ENCODE data around the gene VPS26C.

The VPS26C gene

DNA sequence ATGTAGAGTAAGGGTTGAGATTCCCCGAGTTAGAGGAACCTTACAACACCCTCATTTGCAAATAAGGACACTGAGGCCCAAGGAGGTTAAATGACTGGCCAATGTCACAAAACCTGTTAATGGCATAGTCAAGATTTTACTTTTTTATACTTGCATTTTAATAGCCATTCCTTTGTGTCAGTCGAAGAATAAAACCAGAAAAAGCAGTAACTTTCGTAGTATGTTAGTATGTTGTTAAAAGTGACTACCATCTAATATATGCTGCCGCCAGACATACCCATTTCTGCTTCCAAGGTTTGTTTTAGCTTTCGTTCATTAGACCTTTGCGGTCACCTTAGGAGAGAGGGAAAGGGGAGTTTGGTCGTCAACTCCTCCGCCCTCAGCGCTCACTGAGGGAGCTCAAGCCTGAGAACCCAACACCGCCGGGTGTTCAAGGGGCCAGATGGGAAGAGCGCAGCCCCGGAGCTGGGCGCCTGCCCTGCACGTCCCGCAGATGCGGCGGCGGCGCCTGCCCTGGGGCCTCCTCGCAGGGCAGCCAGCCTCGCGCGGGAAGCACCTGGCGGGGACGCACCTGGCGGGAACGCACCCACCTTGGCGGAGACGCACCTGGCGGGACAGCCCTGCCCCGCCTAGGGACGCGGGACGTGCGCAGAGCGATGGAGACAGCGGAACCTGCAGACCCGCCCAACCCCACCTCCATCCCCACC is 466 bp downstream of the VPS26C start:
- DNase-seq (ENCODE audit: low read depth in 2 of 3, low spot score in 2 of 3) = peak in 2 of 3 experiments; percentile 9 to 20

- no peak for DNase-seq (ENCODE audit: low read depth in 2 of 3, low spot score in 2 of 3)
Observed at GRCh38 chr21:37264808-37265207, 2.3 kb downstream of the VPS26C start.

DNA sequence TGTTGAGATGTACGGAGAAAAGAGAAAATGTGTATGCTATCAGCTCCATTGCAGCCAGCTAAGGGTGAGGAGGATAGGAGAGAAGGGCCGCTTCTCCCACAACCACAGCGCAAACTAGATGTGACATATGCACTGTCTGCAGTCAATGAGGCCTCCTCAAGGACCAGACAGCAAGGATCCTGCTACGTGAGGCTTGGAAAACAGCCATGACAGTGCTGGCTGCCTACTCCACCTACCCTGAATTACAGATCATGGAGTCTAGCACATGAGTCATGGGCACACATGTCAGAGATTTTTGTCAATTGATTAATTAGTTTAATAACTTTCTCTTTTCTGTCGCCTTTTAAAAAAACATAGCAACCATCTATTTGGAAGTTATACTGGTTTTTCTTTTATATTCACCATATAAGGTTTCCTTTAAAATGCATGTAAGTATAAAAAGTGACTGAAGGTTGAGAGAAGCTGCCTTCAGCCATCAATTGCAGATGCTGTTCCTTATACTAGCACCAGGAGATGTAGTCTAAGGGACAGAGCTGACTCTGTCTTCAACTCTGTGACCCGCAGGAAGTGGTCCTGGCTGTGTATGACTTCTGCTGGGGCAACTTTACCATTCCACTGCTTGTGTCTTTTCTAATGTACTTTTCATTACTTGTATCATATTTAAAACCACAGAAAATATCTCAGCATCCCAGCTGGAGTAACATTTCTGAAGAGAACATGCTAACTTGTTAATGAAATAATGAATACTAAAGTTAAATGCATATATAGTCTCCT is 3.1 kb downstream of the VPS26C start:
- DNase-seq (ENCODE audit: low read depth in 2 of 3, low spot score in 2 of 3) = no peak

GRCh38 chr21:37259426-37259825 is 7.7 kb downstream of the VPS26C start:
- no peak for DNase-seq (ENCODE audit: low read depth in 2 of 3, low spot score in 2 of 3)

- DNase-seq (ENCODE audit: low read depth in 2 of 3, low spot score in 2 of 3) = peak; percentile 66 to 70 (median 66)
Observed at GRCh38 chr21:37257967-37258877, 8.9 kb downstream of the VPS26C start.

DNA sequence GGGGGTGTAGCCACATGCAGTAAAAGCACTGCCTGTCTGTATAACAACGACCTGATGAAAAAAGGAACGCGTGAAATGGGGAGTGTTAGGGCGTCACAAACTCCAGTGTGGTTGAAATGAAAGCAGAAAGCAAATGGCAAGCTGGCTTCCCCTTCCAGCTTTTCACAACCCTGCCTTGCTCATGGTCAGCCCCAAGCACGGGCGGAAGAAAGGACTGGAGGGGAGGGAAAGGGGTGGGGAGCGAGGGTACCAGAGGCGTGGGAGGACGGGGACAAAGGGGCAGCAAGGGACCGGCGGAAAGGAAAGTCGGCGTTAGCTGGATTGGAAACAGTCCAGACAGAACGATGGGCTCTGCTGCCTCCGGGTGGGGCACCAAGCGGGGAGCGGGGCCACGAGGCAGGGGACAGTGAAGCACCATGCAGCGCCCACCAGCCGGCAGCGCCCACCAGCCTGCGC is 9.6 kb downstream of the VPS26C start:
- peak in 2 of 3 experiments; percentile 31 for DNase-seq (ENCODE audit: low read depth in 2 of 3, low spot score in 2 of 3)

GRCh38 chr21:37253991-37254390 is 13.1 kb downstream of the VPS26C start:
- DNase-seq (ENCODE audit: low read depth in 2 of 3, low spot score in 2 of 3) = no peak

- DNase-seq (ENCODE audit: low read depth in 2 of 3, low spot score in 2 of 3) = no peak
Observed at GRCh38 chr21:37251294-37251634, 15.9 kb downstream of the VPS26C start.

GRCh38 chr21:37249112-37249904 is 17.8 kb downstream of the VPS26C start:
- DNase-seq (ENCODE audit: low read depth in 2 of 3, low spot score in 2 of 3) = no peak

DNA sequence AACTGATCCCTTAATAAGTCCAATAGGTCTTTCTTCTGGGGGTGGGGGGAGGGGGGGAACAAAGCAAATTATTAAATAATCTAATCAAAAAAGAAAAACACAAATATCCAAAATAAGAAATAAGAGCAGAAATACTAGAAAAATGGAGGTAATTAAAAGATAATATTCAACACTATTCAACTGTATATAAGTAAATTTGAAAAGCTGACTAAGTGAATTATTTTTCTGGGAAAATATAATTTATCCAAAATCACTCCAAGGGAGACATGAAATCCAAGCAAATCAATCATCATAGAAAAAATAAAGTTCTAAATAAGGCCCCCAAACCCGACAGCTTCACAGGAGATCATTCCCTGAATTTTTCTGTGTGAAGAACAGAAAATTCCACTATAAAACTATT is 18.8 kb downstream of the VPS26C start:
- DNase-seq (ENCODE audit: low read depth in 2 of 3, low spot score in 2 of 3) = no peak

DNA sequence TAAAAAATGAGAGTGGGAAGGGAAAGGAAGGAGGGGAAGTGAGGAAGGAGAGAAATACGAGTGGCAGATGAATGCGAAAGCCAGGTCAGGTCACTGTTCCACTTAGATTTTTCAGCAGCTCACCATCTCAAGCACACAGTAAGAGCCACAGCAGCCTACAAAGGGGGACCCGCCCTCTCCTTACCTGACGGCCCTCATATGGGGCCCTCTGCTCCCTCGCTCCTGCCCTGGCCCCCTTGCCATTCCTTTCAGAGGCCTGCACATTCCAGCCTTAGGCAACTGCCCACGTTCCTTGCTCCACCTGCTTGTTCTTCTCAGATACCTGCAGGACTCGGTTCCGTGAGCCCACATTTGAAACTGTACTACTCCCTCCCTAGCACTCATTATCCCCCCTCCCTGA is 22.0 kb downstream of the VPS26C start:
- DNase-seq (ENCODE audit: low read depth in 2 of 3, low spot score in 2 of 3) = no peak

GRCh38 chr21:37244501-37245095 is 22.5 kb downstream of the VPS26C start:
- DNase-seq (ENCODE audit: low read depth in 2 of 3, low spot score in 2 of 3) = no peak

GRCh38 chr21:37243961-37244360 is 23.2 kb downstream of the VPS26C start:
- no peak for DNase-seq (ENCODE audit: low read depth in 2 of 3, low spot score in 2 of 3)

DNA sequence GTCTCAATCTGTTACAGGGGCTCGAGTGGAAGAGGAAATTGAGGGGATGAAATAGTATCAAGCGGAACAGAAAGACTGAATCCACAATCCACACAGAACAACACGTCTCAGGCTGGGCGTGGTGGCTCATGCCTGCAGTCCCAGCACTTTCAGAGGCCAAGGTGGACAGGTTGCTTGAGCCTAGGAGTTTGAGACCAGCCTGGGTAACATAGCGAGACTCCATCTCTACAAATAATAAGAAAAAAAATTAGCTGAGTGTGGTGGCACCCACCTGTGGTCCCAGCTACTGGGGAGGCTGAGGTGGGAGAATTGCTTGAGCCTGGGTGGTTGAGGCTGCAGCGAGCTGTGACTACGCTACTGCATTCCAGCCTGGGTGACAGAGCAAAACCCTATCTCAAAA is 25.7 kb downstream of the VPS26C start:
- DNase-seq (ENCODE audit: low read depth in 2 of 3, low spot score in 2 of 3) = no peak

GRCh38 chr21:37240978-37241377 is 26.2 kb downstream of the VPS26C start:
- DNase-seq (ENCODE audit: low read depth in 2 of 3, low spot score in 2 of 3) = no peak

DNA sequence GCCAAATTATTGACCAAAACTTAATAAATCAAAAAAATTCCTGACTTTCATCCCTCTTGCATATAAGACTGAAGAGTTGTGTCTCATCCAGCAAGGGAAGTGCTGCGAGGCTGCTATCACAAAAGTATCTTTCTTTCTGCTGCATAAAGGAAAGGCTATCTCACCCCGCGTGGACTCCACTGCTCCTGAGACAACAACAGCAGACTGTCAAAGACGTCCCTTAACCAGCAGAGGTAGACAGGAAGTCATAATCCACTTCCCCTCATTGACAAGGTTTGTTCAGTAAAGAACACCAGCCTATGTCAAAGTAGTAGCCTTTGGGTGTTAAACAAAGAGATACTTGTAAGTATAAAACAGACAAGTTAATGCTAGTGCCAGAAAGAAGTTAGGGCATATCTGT is 29.4 kb downstream of the VPS26C start:
- DNase-seq (ENCODE audit: low read depth in 2 of 3, low spot score in 2 of 3) = no peak

DNA sequence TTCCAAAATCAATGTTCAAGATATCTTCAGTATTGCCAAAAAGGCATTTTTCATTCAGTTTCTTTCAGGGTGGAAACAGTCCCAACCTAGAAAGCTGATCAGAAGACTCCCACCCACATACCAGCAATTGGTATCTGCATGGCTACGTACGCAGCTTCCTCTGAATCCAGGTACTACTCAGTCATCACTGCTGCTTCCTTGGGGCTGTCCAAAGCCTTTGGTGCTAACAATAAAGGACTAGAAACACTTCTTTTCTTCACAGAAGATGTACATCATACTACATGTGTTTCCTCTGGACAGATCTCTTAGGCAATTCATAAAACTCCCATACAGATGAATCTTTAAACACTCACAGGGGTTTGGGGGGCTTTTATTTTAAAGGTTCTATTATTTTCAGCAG is 29.8 kb downstream of the VPS26C start:
- DNase-seq (ENCODE audit: low read depth in 2 of 3, low spot score in 2 of 3) = no peak

GRCh38 chr21:37233551-37234146 is 33.5 kb downstream of the VPS26C start:
- DNase-seq (ENCODE audit: low read depth in 2 of 3, low spot score in 2 of 3) = no peak

- DNase-seq (ENCODE audit: low read depth in 2 of 3, low spot score in 2 of 3) = no peak
Observed at GRCh38 chr21:37232274-37233018, 34.7 kb downstream of the VPS26C start.
